ENCODE data around the gene ADD1. TPM values are rescaled to one million over a fixed set of nuclear protein-coding genes. Genes with fewer than 3 reads are reported as not detected.

The ADD1 gene
- total RNA-seq (2022; extraction: Qiagen RNA extraction; ENCODE audit: low read depth): 69.1 to 85.6 TPM (median 78.5 TPM) in 5 replicates

GRCh38 chr4:2843263-2843940 lies at the start of gene ADD1:
Gene ADD1, plus strand, starts transcription at chr4:2843844. Its CDS starts 32,072 bp downstream, at chr4:2875916.

GRCh38 chr4:2963175-2963965 lies 119.7 kb downstream of the ADD1 start, which contains the start of the genes GRK4 and NOP14:
Gene GRK4, plus strand, starts transcription at chr4:2963571. Its CDS starts 500 bp downstream, at chr4:2964071.
Gene NOP14, minus strand, starts transcription at chr4:2963406. Its CDS starts 87 bp downstream, at chr4:2963319.

Other genes starting within 250 kb of the ADD1 start
- 30.0 to 44.9 TPM (median 42.6 TPM) in 5 replicates for gene TNIP2, start 87.5 kb upstream of the ADD1 start, total RNA-seq (2022; extraction: Qiagen RNA extraction; ENCODE audit: low read depth)
- 4.3 to 6.5 TPM (median 5.6 TPM) in 5 replicates for gene SH3BP2, start 50.8 kb upstream of the ADD1 start, total RNA-seq (2022; extraction: Qiagen RNA extraction; ENCODE audit: low read depth)
- 27.6 to 32.0 TPM (median 30.0 TPM) in 5 replicates for gene NOP14, start 119.6 kb downstream of the ADD1 start, total RNA-seq (2022; extraction: Qiagen RNA extraction; ENCODE audit: low read depth)
- gene GRK4, start 119.7 kb downstream of the ADD1 start, total RNA-seq (2022; extraction: Qiagen RNA extraction; ENCODE audit: low read depth): 0.76 to 1.8 TPM (median 1.3 TPM) in 5 replicates
- gene HTT-AS, start 230.7 kb downstream of the ADD1 start, total RNA-seq (2022; extraction: Qiagen RNA extraction; ENCODE audit: low read depth): not detected in 5 replicates
- 10.7 to 14.1 TPM (median 12.0 TPM) in 5 replicates for gene HTT, start 230.8 kb downstream of the ADD1 start, total RNA-seq (2022; extraction: Qiagen RNA extraction; ENCODE audit: low read depth)